Type B pancreatic cell (in vitro differentiated cells): ENCODE data around the gene EVA1C. TPM values are rescaled to one million over a fixed set of nuclear protein-coding genes. Genes with fewer than 3 reads are reported as not detected.
"Not testable (repeated sequence)": the region's sequence is repeated elsewhere in the genome, so short reads cannot be mapped to it uniquely, and the experiment has no call there.

Experiments
- DNase-seq: peaks from one replicate; pipeline ENCODE4 v3.0.0; 2021; ENCODE audit warnings: mixed read lengths; ENCODE audit not compliant: unreplicated experiment; ENCODE audit errors: extremely low spot score
- H3K27ac Mint-ChIP-seq: 2 replicates; pipeline ENCODE4 v1.8.0; 2021; ENCODE audit warnings: mild to moderate bottlenecking, mixed read lengths
- H3K27me3 Mint-ChIP-seq: 2 replicates; pipeline ENCODE4 v1.8.0; 2021; ENCODE audit warnings: mixed read lengths
- H3K36me3 Mint-ChIP-seq: 2 replicates; pipeline ENCODE4 v1.8.0; 2021; ENCODE audit warnings: mixed read lengths
- H3K4me1 Mint-ChIP-seq: one replicate; pipeline ENCODE4 v1.8.0; 2021; ENCODE audit warnings: mixed read lengths; ENCODE audit not compliant: unreplicated experiment
- H3K4me3 Mint-ChIP-seq: 2 replicates; pipeline ENCODE4 v1.8.0; 2021; ENCODE audit warnings: mild to moderate bottlenecking, mixed read lengths
- H3K9me3 Mint-ChIP-seq: 2 replicates; pipeline ENCODE4 v1.8.0; 2021; ENCODE audit warnings: mixed read lengths
- total RNA-seq: library from RNA; stranded (reverse); gene quantifications from 2 replicates; pipeline ENCODE4 v1.2.1, GENCODE V29; 2021; ENCODE audit warnings: low replicate concordance
- TF ChIP-seq, protein P1 (sequence below): fragments of 200-600 bp; sonication (generic); conservative IDR thresholded peaks from 2 replicates; pipeline ENCODE4 v1.5.0; 2021; ENCODE audit warnings: antibody characterized with exemption, mild to moderate bottlenecking

Gene EVA1C
- total RNA-seq, 1 donor from 2014 or later = 0.63 TPM

DNA sequence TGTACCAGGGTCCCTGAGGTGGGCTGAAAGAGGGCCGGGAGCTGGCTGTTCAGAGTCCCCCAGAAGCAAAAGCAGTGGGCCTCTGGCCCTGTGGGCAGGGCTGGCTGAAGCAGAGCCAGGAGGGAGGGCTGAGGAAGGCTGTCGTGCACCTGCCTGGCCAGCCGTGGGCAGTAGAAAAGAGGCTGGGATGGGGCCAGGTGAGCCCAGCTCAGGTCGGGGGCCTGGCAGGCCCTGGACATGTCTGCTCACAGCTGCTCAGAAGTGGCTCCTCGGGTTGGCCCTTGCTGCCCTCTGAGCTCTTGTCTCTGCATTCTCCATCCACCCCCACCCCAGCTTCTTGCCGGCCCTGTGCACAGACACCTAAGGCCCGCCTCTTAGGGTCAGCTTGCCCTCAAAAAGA is 112.8 kb downstream of the EVA1C start:
- H3K4me1 Mint-ChIP-seq = peaks cover 6% of the 10 kb centered on the region
- no peak overlapping the region for H3K4me3 Mint-ChIP-seq
- H3K36me3 Mint-ChIP-seq = no peaks in the 10 kb centered on the region
- no peaks in the 10 kb centered on the region for H3K27me3 Mint-ChIP-seq
- H3K9me3 Mint-ChIP-seq = peaks cover 7% of the 10 kb centered on the region
- DNase-seq = no peak
- no peak overlapping the region for H3K27ac Mint-ChIP-seq
- TF ChIP-seq, protein P1, sequence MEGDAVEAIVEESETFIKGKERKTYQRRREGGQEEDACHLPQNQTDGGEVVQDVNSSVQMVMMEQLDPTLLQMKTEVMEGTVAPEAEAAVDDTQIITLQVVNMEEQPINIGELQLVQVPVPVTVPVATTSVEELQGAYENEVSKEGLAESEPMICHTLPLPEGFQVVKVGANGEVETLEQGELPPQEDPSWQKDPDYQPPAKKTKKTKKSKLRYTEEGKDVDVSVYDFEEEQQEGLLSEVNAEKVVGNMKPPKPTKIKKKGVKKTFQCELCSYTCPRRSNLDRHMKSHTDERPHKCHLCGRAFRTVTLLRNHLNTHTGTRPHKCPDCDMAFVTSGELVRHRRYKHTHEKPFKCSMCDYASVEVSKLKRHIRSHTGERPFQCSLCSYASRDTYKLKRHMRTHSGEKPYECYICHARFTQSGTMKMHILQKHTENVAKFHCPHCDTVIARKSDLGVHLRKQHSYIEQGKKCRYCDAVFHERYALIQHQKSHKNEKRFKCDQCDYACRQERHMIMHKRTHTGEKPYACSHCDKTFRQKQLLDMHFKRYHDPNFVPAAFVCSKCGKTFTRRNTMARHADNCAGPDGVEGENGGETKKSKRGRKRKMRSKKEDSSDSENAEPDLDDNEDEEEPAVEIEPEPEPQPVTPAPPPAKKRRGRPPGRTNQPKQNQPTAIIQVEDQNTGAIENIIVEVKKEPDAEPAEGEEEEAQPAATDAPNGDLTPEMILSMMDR = no peak

DNA sequence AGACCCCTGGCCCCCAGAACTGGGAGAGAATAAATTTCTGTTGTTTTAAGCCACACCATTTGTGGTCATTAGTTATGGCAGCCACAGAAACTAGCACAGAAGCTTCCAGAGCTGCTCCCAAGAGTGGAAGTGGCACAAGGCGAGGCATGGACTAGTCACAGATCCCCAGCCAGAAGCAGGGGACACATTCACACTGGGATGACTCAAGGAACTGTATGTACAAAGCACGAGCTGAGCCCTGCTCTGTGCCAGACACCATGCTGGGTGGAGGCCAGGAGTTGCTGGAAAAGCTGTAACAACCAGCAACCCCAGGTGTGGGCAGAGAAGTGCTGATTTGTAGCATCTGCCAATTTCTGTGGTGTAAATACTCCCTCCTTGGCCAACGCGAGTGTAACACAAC is 117.2 kb downstream of the EVA1C start:
- TF ChIP-seq, protein P1 = no peak
- H3K27ac Mint-ChIP-seq = no peak overlapping the region
- H3K27me3 Mint-ChIP-seq = no peaks in the 10 kb centered on the region
- no peaks in the 10 kb centered on the region for H3K36me3 Mint-ChIP-seq
- H3K4me3 Mint-ChIP-seq = no peak overlapping the region
- peaks cover 7% of the 10 kb centered on the region for H3K9me3 Mint-ChIP-seq
- no peak for DNase-seq
- no peaks in the 10 kb centered on the region for H3K4me1 Mint-ChIP-seq

DNA sequence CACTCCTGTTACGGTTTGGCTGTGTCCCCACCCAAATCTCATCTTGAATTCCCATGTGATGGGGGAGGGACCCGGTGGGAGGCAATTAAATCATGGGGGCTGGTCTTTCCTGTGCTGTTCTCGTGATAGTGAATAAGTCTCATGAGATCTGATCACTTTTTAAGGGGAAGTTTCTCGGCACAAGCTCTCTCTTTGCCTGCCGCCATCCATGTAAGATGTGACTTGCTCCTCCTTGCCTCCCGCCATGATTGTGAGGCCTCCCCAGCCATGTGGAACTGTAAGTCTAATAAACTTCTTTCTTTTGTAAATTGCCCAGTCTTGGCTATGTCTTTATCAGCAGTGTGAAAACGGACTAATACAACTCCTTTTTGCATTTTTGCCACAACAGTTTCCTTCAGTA is 118.3 kb downstream of the EVA1C start:
- not testable (repeated sequence) for H3K4me3 Mint-ChIP-seq, DNase-seq, H3K27ac Mint-ChIP-seq, H3K36me3 Mint-ChIP-seq, H3K9me3 Mint-ChIP-seq, H3K27me3 Mint-ChIP-seq, H3K4me1 Mint-ChIP-seq

DNA sequence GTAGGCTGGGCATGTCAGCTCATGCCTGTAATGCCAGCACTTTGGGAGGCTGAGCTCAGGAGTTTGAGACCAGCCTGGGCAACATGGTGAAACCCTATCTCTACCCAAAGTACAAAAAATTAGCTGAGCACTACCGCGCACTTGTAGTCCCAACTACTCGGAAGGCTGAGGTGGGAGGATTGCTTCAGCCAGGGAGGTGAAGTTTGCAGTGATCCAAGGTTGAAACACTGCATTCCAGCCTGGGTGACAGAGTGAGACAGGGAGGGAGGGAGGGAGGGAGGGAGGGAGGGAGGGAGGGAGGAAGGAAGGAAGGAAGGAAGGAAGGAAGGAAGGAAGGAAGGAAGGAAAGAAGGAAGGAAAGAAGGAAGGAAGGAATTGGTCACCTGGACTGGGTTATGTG is 119.1 kb downstream of the EVA1C start:
- H3K27me3 Mint-ChIP-seq, H3K36me3 Mint-ChIP-seq, H3K4me3 Mint-ChIP-seq, H3K27ac Mint-ChIP-seq, H3K4me1 Mint-ChIP-seq, DNase-seq, H3K9me3 Mint-ChIP-seq: not testable (repeated sequence)

DNA sequence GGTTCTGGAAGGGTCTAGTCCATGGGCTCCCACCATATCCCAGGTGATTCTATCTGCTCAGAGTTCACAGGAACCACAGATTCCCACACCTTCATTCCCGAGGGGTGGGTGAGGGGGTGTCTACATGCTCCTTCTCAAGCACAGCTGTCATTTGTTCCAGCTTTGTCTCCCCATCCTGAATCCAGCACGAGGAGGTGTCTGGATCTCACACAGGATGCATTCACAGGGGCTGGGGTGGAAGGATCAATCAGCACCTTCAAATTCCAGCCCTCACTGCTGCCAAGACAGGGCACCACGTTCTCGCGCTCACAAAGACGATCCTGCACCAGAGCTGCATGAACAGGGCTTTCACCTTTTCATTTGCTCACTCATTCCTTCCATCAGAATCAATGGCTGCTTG is 120.1 kb downstream of the EVA1C start:
- DNase-seq = no peak
- Mint-ChIP-seq H3K4me1 (no peaks in the 10 kb centered on the region), H3K4me3 (no peak overlapping the region), H3K36me3 (no peaks in the 10 kb centered on the region), H3K9me3 (peaks cover 3% of the 10 kb centered on the region), H3K27me3 (no peaks in the 10 kb centered on the region), H3K27ac (no peak overlapping the region)
- TF ChIP-seq, protein P1 = no peak

DNA sequence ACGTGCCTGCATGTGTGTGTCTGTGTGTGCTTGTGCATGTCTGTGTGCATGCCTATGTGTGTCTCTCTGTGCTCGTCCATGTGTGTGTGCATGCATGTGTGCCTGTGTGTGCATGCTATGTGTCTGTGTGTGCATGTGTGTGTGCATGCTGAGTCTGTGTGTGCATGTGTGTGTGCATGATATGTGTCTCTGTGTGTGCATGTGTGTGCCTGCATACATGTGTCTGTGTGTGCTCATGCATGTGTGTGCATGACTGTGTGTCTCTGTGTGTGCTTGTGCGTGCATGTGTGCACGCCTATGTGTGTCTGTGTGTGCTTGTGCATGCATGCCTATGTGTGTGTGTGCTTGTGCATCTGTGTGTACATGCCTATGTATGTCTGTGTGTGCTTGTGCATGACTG is 120.5 kb downstream of the EVA1C start:
- DNase-seq = no peak
- H3K36me3 Mint-ChIP-seq = no peaks in the 10 kb centered on the region
- TF ChIP-seq, protein P1 = no peak
- no peak overlapping the region for H3K4me3 Mint-ChIP-seq
- no peaks in the 10 kb centered on the region for H3K9me3 Mint-ChIP-seq
- H3K27me3 Mint-ChIP-seq = no peaks in the 10 kb centered on the region
- H3K4me1 Mint-ChIP-seq = no peaks in the 10 kb centered on the region
- H3K27ac Mint-ChIP-seq = no peak overlapping the region

DNA sequence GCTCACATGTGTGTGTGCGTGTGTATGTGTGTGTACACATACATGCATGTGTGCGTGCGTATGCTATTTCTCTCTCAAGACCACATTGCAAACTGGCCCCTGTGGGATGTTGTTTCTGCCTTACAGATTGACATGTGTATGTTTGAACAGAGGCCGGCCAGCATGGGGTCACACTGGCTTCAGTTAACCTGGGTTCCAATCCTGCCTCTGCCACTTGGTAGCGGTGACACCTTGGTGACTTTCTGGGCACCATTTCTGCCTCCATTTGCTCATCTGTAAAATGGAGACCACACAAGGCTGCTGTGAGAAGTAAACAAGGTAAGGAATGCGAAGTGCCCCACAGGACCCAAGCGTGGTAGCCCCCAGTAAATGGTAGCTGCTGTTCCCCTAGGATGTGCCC is 121.1 kb downstream of the EVA1C start:
- Mint-ChIP-seq H3K27ac (no peak overlapping the region), H3K27me3 (no peaks in the 10 kb centered on the region), H3K4me3 (no peak overlapping the region), H3K36me3 (no peaks in the 10 kb centered on the region), H3K4me1 (no peaks in the 10 kb centered on the region), H3K9me3 (no peaks in the 10 kb centered on the region)
- DNase-seq = no peak
- TF ChIP-seq, protein P1 = no peak
